DND-41 (cell line): ENCODE measurements around the gene TRIM13.
A peak's percentile ranks its signal among the peaks of the same experiment; 100 is the strongest.

ENCODE experiments used
- EZH2 ChIP-seq: IDR thresholded peaks from 3 replicates; pipeline ENCODE4 v1.6.1; 2012; ENCODE audit warnings: borderline replicate concordance, low read depth, mild to moderate bottlenecking, moderate library complexity, low read length, inconsistent platforms; ENCODE audit not compliant: severe bottlenecking
- TF ChIP-seq, protein P1 (sequence below): IDR thresholded peaks from 2 replicates; pipeline ENCODE4 v1.5.1; 2012; ENCODE audit warnings: borderline replicate concordance, low read length, moderate library complexity, mild to moderate bottlenecking; ENCODE audit not compliant: poor library complexity, severe bottlenecking; ENCODE audit errors: extremely low read depth

DNA sequence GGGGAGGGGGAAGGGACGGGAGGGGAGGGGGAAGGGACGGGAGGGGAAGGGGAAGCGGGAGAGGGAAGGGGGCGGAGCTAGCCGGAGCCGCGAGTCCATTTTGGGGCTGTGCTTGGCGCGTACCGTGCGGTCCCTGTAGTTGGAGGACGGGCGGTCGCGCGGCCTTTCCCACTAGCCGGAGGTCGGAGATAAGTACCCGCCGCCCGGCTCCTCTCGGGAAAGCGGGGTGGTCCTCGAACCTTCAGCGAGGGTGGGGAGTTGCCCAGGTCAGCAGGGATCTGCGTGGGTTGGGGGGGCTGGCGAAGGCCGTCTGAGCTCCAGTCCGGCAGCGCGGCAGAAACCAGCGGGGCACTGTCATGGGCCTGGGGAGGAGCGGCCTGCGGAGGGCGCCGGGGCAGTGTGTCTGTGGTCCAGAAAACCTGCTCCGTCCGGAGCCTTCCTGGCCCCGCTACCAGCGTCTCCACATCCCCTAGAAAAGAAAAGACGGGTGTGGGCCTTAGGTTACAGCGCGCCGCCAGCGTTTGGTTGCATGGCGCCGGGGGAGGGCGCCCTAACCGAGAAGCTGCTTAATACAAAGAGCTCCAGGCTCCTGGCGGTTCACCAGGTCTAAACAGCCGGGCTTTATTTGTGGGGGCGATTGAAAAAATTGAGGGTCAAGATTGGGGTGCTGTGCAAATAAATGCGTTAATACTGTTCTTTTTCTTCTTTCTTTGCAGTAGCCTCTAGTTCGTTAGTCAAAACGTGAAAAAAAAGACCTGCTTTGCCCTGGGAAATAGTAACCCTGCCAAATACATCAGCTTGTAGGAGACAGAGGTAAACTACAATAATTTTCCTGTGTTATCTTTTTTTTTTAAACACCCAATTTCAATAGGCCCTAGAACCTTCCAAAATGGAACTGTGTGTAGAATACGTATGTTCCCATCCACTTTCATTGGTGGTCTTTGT lies at the start of gene TRIM13:
- TF ChIP-seq, protein P1, sequence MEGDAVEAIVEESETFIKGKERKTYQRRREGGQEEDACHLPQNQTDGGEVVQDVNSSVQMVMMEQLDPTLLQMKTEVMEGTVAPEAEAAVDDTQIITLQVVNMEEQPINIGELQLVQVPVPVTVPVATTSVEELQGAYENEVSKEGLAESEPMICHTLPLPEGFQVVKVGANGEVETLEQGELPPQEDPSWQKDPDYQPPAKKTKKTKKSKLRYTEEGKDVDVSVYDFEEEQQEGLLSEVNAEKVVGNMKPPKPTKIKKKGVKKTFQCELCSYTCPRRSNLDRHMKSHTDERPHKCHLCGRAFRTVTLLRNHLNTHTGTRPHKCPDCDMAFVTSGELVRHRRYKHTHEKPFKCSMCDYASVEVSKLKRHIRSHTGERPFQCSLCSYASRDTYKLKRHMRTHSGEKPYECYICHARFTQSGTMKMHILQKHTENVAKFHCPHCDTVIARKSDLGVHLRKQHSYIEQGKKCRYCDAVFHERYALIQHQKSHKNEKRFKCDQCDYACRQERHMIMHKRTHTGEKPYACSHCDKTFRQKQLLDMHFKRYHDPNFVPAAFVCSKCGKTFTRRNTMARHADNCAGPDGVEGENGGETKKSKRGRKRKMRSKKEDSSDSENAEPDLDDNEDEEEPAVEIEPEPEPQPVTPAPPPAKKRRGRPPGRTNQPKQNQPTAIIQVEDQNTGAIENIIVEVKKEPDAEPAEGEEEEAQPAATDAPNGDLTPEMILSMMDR = peak; percentile 94
- no peak for TF ChIP-seq EZH2
